Hypothalamus (tissue), 51 donors: ENCODE data around the gene KCNJ10.

ENCODE experiments used
- DNase-seq, 51 donors: peaks; one replicate each; lab custom pipeline; 2025; lab: John Stamatoyannopoulos, UW

The KCNJ10 gene

DNA sequence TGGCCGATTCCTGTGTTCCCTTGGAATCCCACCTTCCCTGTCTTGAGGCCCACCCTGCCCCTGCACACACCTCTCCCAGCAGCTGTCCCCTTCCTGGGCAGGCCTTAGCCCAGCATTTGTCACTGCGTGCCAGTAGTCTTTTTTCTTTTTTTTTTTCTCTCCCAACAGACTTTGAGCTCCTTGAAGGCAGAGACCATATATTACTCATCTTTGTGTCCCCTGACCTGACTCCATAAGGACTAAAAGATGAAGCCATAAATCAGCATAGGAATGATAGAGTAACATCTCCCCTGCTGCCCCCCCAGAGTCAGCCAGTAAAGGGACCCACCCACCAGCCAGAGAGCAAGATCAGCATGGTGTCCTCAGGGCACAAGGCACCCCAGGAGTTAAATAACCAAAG, 65.5 kb downstream of the KCNJ10 start:
- DNase-seq = no peak

DNA sequence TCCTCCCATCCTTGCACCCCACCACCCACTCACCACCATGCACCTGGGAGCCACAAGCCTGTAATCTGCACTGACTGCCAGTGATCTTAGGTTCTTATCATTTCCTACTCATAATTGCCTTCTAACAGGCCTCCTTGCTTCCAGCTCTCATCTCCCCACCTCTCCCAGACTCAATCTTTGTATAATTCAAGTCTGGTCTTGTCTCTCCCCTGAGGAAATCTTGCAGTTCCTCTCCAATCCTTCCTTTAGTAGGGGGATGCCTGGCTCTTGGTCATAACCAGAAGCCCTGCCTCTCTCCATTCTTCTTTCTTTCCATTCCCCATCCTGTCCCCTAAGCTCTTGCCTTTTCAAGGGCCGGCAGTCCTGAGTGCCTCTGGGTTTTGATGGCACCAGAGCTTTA, 66.0 kb downstream of the KCNJ10 start:
- no peak for DNase-seq

DNA sequence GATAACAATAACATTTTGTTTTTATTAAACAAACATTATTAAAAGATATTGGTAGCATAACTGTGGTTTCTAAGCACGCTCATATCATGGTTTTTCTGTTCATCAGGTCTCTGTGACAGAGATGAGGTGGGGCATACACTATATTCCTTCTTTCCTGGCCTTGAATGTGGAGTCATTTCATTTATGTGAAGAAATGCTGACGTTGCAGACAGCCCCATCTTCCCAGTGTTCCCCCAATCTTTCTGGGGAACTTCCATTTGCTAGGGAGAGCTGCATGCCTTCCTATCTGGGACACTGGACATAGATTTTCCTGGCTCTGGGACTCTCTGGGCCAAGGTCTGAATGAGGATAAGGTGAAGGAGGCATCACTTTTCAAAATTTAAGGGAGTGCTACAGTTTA, 68.5 kb downstream of the KCNJ10 start:
- DNase-seq = no peak

DNA sequence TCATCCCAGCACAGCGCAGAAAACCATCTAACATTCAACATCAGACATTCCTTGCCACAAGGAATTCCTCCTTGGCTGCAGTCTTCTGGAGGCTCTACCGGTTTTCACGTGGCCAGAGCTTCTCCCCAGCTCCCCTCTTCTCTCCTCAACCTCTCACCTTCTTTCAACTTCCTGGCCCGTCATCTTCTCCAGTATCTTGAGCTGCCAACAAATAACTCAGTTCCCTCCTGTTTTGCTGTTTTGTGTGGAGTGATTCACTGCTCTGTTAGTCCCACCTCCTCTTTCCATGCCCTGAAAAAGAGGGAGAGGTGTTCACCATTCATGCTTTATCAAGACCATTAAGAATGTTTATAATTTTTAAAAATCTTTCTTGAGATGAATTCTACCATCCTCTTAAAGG, 70.8 kb downstream of the KCNJ10 start:
- DNase-seq = no peak

DNA sequence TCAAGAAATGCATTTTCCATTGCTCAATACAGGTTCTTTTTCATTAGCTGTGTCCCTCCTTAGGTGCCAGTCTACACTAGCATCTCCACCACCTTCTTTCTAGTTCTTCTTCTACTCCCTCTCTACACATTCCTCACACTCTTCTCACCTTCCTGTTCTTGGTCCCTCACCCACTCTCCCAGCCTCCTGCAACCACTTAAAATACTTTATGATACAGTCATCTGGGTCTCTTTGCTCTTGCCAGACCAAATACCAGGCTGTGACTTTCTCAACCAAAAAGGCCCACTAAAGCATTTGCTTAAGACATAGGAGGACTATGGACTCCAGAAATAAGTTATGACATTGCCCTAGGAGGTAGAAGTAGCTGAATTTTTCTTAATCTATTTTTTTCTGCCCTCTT, 73.3 kb downstream of the KCNJ10 start:
- no peak for DNase-seq

DNA sequence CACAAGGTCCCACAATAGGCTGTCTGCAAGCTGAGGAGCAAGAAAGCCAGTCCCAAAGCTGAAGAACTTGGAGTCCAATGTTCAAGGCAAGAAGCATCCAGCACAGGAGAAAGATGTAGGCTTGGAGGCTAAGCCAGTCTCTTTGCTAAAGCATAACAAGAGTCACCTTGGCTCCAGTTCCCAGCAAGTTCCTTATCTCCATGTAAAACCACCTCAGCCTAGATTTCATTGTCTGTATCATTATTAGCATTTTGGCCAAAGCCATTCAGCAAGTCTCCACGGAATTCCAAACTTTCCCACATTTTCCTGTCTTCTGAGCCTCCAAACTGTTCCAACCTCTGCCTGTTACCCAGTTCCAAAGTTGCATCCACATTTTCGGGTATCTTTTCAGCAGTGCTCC, 75.1 kb downstream of the KCNJ10 start:
- DNase-seq = no peak

DNA sequence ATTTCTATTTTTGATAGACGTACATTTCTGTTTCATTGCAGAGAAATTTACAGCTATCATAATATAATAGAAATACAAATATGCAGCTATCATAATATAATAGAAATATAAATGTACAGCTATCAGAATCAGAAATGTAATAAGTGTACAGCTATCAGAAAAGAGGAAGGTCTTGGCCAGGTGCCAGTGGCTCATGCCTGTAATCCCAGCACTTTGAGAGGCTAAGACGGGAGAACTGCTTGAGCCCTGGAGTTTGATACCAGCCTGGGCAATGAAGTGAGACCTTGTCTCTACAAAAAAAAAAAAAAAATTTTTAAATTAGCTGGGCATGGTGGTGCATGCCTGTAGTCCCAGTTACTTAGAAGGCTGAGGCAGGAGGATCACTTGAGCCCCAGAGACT, 76.0 kb downstream of the KCNJ10 start:
- no peak for DNase-seq

DNA sequence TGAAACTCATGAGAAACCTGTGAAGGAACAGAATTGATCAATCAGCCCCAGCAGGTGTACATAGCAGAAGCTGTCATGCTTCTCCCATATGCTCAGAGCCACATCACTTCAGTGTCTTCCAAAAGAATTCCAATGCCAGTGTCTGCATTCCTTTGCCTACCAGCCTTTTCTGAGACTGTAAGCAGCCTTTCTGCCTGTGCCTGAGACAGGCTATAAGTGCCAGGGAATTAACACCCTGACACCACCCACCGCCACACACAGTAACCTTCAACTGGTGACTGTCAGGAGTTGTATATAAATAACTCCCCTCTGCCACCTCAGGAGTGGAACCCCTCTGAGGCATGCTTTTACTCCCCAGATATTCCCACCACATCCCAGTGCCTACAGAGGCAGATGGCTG, 77.8 kb downstream of the KCNJ10 start:
- no peak for DNase-seq

DNA sequence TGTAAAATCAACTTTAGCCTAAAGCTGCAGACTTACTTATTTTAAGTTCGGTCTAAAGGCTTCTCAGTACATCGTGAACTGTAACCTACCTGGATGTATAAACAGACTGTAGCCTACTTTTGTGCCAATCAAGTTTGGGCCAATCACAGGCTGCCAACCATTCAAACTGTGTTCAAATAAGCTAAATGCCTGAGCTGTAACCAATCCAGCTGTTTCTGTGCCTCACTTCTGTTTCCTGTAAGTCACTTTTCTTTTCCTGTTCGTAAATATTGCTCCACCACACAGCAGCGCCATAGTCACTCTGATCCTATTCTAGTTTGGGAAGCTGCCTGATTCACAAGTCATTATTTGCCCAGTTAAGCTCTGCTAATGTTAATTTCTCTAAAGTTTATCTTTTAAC, 78.4 kb downstream of the KCNJ10 start:
- DNase-seq = no peak

DNA sequence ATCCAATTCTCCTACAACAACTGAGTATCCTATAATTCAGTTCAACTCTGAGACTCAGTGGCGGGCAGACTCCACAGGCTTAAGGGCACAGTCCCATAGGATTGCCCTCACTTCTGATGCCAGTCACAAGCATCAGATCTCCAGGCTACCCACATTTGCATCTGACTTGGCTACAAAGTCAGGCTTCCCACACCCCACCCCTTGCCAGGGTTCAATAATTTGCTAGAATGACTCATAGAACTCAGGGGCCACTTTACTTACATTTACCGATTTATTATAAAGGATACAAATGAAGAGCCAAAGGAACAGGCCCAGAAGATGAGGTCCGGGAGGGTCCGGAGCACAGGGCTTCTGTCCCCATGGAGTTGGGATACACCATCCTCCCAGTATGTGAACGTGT, 80.0 kb downstream of the KCNJ10 start:
- no peak for DNase-seq

DNA sequence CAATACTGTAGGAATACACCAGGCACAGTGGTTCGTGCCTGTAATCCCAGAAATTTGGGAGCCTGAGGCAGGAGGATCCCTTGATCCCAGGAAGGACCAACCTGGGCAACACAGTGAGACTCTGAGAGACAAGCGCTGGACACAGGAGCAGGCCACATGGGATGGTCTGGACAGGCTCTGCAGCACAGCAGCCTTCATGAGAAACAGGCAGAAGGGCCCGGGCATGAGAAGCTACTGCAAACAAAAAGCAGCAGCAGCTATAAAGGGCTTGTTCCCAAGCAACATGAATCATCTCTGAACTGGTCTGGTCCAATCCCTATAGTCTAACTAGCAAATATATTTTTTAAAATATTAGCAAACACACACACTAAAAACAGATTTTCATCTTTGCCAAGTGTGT, 80.4 kb downstream of the KCNJ10 start:
- no peak for DNase-seq

DNA sequence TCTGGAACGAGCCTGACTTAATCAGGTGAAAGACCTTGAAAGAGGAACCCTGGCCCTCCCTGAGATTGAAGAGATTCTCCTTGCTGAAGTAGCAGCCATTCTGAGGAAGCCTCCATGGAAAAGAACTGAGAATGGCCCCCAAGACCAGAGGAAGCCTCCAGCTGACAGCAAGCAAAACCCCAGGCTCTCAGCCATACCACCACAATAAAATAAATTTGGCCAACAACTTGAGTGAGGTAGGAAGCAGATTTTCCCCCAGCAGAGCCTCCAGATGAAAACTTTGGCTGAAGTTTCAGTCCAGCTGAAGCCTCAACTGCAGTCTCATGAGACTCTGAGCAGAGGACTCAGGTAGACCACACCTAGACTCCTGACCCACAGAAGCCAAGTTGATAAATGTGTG, 82.0 kb downstream of the KCNJ10 start:
- DNase-seq = no peak

DNA sequence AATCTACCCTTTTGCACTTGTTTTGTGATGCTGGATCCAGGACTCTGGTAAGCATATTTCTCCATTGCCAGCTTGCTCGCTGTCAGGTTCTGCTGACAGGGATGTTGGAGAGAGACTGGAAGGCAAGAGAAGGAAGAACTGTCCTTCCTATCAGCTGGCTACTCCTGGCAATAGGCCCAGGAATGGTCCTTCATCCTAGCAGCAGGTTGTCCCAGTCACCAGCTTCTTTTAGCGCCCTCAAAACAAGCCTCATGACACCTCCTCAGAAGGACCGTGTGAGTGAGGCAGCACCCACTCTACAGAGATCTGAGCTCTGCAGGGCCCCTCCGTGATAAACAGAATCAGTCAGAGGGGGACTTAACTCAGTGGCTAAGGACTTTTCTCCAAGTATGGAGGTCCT, 82.8 kb downstream of the KCNJ10 start:
- DNase-seq = no peak

DNA sequence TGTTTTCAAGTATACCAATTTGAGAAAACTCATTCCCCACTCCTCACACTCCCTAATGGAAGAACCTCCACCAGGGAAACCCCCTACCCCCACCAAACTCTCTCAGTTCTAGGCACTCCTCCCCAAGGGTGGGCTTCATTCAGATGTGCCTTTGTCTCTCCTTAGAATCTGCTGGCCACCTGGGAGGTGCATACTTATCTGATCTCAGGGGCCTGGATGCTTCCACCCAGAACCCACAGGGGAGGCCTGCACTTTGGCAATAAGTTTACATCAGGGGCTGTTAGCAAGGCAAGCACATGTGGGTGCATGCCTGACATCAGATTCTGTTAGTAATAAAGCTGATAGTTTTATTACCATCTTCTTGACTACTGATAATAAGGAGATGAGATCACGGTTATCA, 83.4 kb downstream of the KCNJ10 start:
- no peak for DNase-seq

DNA sequence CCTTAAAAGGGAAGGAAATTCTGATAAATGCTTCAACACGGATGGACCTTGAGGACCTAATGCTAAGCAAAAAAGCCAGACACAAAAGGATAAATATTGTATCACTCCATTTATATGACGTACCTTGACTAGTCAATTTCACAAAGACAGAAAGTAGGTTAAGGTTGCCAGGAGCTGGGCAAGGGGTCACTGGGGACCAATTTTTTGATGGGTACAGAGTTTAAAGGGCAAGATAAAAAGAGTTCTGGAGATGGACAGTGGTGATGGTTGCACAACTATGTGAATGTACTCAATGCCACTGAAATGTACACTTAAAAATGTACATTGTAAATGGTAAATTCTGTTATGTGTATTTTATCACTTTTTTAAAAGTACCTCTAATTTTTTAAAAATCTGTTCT, 83.9 kb downstream of the KCNJ10 start:
- no peak for DNase-seq

DNA sequence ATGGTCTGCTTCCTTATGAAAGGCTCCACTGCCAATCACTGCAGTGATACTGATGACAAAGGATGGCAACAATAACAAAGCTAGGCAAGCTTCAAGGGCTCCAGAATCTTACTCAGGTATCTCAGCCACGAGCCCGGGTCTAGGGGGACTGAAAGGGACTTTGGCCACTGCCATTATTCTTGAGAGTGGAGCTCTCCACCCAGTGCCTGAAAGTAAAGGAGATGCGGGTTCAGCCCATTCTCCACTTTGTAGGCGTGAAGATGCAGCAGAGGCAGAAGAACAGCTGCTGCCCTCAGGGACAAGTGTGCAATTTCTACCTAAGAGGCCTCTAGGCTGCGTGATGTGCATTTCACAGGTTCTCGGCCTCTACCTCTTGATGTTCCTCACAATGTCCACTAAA, 84.5 kb downstream of the KCNJ10 start:
- no peak for DNase-seq

DNA sequence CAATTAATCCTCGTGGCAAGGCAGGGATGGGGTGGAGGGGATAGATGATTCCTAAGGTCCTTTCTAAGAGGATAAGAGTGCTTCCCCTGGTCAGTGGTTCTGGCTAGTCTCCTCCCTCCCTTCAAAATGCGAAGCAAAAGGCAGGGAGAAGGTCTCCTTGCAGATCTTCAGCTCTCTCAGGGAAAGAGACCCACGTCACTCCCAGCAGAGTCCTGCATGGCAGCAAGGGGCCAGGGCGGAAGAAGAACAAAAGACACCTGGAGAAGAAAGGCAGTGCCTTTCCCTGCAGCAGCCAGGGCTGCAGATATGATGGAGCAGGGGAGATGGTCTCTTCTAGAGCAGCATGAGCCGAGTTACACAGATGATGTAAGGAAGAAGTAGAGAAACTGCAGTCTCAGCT, 86.3 kb downstream of the KCNJ10 start:
- no peak for DNase-seq

DNA sequence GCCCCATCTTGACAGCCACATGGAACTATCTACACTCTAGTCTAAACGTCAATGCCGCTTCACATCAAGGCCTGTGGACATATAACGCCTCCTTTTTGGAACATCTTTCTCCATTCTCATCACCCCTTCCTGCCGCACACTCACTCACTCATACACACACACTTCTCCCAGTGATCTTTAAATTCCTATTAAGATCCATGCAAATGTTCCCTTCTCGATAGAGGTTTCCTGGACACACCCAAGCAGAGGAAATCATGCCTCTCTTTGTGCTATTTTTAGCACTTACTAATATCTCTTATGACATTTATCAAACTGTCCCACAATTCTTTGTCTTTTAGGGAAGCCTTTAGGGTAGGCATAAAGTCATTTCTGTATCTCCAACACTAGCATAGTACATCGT, 87.7 kb downstream of the KCNJ10 start:
- no peak for DNase-seq

DNA sequence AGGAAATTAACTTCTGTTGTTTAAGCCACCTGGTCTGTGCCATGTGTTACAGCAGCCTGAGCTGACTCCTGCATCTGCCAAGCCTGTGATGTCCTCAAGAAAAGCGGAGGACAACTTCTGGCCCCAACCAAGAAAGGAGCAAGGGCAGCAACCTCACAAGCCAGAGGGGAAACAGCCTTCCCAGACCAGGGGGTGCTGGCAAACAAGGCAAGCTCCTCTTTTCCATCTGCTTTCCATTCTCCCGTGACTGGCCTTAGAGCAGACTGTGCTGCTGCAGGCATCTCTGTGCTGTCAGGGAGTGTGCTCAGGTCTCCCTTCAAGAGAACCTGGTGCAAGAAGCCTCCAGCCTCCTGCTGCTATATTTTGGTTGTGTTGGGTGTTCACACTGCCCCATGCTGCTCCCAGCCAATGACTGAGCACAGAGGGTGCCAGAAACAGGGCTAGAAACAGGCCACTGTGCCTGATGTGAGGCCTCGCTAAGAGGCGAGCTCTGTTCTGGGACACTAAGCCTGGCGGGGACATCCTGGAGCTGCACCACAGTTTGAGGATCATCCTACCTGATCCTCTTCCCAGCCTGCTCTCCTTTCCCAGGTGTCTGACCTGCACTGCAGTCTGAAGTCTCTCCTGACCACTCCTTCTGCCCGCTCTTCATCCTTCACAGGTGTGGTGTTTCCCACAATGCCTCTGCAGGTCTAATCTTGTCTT, 88.5 kb downstream of the KCNJ10 start:
- DNase-seq = no peak

DNA sequence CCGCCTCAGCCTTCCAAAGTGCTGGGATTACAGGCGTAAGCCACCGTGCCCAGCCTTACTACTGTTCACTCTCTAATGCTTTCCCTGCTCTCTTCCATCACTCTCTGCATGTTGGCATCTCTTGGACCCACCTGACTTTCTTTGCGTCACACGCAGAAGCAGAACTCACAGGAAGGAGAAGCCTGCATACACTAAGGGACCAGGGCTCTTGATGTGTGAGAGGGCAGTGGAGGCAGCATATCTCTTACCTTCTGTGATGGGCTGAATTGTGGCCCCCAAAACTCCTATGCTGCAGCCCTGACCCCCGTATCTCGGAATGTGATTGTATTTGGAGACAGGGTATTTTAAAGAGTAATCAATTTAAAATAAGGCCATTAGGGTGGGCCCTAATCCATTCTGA, 89.2 kb downstream of the KCNJ10 start:
- DNase-seq = no peak

DNA sequence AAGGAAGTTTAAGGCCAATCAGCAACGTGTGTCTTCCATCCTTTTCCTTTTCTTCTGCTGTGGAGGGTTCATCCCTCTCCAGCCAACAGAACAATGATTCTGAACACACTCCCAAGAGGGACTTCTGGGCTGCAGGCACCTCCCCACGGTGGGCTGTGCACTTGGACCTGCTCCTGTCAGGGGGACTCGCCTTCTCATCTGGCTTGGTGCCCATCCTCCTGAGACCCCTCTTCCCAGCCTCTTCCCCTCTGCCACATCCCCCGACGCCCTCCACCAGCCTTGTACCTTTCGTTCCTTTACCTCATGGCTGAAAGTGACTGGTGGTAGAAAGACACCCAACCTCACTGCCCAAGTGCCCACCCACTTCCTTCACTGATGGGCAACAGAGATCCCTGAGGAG, 89.9 kb downstream of the KCNJ10 start:
- DNase-seq = no peak

DNA sequence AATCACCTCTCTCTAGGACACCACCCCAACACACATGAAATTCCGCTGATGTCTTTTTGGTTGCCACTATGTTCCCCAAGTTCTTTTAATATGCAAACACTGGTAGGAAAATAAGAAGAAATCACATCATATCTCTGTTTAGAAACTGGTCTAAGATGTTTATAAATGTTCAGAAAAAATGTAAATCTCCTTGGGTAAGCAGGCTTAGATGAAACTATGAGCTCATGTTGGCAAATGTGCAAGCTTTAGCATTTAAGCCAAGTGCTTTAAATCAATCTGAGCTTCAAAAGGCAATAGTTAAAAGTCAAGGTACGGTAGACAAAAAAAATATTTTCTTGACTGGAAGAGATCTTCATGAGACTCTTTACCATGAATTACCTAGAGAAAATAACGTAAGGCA, 90.7 kb downstream of the KCNJ10 start:
- no peak for DNase-seq

DNA sequence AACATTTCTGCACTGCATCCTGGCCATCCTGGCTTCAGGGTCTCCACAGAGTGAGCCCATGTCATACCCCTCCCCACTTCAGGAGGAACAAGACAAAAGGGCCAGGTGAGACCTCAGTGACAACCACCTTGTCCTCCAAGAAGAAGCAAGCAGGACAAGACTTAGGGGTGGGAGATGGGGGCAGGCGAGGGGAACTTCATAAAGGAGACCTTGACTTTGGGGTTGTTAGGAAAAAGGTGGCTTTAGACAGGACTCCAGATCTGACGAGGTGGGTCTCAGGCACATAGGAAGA, 91.9 kb downstream of the KCNJ10 start:
- DNase-seq = no peak
